Activated gamma-delta T cell (primary cell): ENCODE results near the gene TTC28.

ENCODE experiments used
- DNase-seq: peaks from one replicate; lab custom pipeline; 2025; lab: John Stamatoyannopoulos, UW

The TTC28 gene

DNA sequence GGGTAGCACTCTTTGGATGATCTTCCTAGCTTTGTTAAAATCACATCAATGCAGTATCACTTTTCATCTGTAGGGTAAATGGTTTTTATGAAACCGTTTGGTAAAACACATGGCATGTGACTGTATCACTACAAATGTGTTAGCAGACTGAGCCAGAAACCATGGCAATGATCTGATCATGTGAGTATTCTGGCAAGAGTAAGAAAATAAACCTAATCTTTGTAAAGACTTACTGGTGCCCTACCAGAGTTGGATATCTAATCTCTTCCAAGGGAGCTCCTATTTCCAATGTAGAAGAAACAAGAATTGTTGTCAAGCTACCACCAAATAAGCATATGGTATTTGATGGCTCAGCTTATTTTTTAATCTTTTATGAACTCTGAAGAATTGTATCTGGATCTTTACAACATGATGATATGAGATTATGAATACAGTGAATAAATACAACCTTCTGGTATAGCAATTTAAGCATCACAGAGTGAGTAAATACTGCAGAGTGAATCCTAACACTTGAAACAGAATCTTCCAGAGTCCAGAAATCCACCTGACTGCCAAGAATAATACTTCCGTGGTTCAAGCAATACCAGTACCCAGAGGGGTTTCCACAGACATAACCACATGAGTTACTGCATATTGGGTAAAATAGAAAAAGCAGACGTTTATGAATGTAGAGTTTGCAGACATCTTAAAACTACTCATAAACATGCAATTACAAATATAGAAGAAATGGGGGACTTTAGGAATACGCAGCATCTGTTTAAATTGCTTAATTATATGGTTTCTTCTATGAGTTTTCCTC, 238.8 kb downstream of the TTC28 start:
- no peak for DNase-seq

DNA sequence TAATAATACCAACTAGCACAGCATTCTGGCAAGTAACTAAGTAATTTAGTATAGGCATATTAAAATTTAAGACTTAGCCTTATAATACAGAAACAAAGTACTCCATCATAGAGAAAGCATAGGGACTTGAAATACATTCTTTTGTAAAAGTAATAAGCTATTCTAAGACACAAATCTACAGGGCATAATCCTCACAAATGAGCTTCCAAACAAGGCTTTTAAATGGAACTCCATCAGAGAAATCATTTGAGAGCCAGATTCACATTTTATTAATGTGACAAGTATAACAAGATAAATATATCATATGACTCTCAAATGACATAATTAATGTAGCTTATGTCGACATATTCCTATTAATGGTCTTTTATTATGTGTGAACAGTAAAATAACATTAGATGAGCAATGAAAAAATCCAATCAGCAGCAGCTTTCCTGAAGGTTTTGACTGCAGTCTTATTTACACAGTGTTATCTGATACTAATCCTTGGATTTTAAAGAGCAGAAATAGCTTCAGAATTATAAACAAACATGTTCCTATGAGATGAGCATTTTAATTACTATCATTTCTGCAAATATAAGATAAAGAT, 241.4 kb downstream of the TTC28 start:
- DNase-seq: no peak

DNA sequence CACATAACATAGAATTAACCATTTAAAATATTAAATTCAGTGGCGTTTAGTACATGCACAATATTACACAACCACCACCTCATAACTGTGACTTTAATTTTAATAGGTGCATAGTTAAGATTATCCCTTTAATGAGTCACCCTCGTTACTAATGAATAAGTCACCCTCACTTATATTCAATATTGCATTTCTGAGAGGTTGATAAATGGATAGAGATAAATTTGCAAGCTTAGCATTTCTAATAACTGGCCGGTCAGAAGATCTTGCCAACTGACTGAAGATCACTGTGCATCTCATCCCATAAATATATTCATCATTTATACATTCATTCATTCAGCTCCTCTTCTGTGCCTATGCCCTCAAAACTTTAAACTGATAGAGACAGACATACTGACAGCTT, 243.7 kb downstream of the TTC28 start:
- no peak for DNase-seq

DNA sequence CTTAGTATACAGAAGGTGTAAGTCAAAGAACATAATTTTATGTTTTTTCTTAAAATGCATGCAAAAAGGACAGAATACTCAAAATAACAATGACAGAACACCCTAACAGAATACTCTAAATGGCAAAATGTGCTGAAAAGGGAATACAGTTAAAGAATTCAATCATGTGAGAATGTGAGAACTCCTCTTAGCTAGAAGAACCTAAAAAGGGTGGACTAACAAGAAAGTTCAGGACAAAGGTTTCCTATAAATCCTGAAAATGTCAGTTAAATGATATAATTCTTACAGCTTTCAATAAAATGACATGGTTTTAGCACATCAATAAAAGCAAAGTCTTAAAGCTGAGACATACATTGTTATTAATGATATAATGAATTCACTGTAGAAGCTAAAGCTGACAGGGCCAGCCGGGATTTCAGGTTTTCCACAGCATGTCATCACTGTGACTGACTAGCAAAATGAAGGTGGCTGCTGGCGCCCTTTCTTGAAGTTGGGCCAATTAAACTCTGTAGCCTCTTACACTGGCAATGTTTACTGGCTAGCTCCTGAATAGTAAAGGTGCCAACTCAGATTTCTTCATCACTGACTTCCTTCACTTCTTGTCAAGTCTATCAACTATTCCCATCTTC, 244.4 kb downstream of the TTC28 start:
- no peak for DNase-seq

DNA sequence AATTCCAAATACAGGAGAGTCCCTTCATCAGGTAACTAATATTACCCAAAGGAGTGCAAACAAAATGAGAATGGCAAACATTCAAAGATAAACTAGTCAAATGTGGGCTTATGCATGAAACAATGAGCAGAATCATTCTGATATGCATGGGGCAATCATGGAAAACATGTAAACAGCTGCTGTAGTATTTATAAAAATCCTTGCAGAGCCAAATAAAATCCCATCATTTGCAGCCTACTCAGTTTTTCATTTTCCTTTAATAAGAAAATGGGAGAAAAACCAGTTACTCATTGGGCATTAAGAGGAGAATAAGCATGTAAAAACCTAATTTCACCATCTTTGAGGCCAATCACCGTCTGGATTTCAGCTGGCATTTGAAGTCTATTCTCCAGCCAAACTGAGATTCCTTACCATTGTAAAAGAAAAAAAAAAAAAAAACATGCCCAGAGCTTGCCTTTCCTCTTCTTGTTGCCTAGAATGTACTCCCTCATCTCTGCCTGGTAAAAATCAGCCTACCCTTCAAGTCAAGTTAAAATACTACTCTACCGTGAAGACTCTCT, 249.1 kb downstream of the TTC28 start:
- DNase-seq: no peak

DNA sequence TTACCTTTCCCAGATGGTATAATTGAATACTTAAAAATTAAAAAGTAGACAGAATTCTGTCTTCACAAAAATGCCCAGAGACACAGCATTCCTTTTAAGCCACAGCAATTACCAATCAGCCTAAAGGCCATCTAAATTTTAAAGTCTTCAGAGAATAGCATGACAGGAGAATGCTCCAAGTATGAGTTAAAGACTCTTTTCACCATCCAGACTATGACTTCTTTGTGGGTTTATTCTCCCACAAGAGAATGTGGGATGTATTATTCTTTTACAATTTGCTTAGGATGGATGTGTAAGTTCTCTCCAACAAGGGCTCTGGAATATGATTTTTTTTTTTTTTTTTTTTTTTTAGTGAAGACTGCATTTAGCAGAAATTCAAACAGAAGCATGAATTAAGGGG, 249.9 kb downstream of the TTC28 start:
- no peak for DNase-seq

DNA sequence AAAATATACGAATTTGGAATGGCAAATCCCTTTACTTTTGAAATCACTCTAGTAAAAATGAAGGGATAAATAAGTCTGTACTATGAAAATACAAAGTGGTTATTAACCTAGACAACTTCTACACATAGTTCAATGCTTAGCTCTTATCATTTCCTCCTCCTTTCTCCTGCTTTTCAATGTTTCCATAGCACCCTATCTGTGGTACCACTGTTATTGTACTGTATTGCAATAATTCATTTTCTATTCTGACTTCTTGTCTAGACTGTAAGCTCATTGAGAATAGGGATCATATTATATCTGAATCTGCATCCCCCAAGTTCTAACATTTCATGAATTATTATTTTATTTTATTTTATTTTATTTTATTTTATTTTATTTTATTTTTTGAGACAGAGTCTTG, 251.4 kb downstream of the TTC28 start:
- DNase-seq: no peak

DNA sequence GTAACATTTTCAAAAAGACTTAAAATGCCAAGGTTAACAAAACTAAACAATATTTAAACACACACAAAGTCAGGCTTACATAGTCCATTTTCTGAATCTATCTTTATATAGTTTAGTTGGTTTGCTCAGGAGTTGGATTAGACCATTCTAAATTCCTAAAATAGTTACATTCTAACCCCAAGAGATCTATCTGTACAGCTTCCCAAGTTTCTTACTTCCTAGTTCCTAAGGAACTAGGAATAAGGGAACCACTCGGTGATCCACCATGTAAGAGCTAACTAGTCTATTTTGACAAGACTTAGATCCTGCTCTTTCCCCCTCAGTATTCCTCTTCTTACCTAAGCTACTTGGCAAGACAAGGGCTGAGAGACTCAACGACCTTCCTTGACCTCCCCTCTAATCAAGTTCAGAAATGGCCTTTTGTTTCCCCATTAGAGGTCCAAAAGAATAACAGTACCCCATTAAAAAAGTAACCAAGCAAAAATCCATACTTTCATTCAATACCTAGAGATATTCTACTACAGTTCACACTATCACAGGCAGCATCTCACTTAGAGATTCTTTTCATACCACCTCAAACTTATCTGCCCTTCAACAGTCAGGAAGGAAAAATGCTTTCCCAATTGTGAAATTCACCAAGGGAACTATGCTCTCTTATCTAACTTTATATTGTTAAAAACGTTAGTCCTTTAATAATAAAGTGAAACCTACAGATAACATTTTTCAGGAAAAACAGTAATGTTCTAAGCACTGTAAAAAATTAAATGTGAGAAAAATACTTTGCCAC, 253.1 kb downstream of the TTC28 start:
- no peak for DNase-seq

DNA sequence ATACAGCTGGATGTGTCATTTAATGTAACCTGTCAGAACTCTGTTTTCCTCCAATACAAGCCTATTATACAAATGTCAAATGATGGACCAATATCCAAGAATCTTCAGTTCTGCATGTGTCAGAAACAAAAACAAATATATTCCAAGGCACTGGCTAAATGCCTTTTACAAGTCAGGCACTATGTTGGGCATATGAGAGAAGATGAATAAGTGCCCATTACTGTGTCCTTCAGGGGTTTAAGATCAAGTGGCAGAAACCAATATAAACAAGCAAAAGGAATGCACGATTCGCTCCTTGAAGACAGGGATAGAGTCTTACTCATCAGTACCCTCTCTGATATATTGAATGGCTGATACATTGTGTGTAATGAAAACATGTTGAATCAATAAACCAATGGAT, 254.4 kb downstream of the TTC28 start:
- no peak for DNase-seq

DNA sequence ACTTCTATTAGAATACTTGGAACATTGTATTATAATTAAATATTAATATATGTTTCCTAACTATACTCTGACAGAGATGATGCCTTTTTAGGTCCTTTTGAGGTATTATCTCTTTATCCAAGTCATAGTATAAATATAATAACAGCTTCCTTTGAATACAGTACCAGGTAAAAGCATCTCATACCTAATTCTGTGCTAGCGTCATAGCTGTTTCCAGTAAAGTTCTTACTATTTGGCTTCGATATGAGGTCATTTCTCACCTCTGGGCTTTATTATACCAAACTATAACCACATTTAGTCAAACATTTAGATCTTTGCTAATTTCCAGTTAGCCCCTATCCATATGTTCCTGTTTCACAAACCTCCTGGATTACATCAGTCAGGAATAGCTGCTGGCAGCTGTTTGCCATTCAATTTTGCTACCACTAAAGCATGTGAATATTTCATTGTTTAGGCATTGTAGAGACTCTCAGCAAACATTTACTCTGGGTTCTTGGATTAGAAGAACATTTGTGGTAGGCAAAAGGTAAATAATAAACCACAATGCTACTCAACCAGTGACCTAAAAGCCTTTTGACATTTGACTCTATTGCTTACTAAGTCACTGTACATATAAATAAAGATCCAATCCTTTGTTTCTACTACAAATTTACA, 255.1 kb downstream of the TTC28 start:
- DNase-seq: no peak

DNA sequence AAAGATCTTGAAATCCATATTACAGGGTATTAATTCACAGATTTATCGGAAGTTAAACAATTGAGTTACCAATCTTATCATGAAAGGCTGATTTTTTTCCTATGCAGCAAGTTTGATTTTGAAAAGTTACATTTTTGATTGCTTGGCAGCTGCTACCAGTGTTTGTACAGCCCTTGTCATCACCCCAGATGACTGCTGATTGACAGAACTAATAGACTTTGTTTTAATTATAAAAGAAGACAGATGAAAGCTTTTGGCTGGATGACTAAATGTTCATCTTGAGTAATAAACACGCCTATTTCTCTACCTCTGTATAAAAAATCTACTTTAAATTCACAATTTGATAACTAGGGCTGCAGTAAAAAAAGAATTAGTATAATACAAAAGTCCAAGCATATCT, 259.7 kb downstream of the TTC28 start:
- no peak for DNase-seq

DNA sequence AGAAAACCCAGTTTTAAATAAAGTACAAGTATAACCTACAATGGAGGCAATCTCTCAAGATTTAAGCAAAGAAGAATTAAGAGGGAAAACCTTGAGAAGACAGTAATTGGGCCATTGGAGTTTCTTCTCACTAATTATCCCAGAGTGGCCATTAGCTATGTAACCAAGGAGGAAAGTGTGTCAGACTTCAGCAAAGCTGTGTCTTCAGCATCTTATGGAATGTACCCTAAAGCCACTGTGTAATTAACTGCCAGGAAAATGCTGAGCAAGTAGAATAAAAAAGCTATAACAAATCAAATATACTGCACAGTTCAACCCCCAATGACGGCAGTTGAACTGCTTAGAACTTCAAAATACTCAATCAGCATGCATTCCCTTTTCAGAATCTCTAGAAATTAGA, 261.6 kb downstream of the TTC28 start:
- DNase-seq: no peak

DNA sequence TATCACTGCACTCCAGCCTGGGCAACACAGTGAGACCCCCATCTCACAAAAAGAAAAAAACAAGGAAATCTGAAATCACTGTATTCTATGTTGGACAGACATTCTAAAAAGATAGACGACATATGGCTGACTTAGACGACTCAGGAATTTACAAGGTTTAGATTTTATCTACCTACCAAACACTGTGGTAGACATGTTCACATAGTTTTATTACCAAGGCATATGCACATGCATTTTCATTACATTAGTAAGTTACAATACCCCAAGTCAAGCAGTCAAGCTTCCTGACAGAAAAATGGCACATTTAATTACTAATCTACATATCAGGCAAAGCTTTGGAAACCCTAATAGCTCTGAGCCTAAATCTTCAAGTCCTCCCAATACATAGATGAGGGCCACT, 262.2 kb downstream of the TTC28 start:
- DNase-seq: no peak

DNA sequence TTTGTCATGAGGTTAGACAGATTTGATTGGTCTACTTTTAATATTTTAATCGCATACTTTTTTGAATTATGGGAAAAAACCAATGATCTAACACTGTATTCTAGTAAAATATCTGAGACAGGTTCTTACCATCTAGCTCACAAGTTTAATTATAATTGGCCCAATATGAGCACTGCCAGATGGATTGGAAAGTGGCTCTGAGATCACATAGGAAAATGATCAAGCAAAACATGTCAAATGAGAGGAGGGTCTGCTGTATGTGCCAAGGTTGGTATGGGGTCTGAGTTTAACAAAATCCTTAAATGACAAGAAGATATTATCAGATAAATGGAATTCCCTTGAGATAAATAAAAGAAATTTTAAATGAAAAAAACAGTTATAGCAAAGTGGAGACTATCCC, 264.7 kb downstream of the TTC28 start:
- no peak for DNase-seq

DNA sequence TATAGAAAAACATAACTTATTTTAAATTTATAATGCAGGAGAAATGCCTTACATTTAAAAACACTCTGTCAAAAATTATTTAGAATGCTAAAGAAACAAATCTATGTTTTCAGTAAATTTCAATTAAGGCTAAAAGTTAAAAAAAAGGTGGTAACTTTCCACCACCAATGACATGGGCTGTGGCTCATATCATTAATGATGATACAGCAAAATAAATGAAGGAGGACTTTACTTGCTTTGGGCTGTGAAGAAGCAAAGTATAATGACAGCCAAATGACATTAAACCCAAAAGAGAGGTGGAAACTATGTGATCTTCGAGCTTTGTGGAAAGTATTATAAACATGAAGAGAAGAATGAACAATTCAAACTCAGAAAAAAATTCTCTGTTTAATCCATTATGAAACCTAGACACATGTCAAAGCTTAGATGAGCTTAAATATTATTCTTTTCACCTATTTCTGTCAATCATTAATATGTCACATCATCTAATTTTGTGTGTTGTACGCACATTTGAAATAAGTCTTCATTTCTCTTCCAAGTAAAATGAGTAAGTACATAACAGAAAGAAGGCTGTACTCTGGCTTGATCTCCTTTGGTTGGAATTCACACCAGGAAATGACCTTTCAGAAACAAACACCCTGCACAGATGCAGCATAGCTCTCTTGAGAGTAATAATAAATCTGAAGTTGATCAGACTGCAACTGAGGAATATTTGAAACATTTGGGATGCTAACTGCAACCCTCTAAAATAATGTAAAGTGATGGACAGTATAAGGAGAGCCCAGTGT, 265.8 kb downstream of the TTC28 start:
- no peak for DNase-seq

DNA sequence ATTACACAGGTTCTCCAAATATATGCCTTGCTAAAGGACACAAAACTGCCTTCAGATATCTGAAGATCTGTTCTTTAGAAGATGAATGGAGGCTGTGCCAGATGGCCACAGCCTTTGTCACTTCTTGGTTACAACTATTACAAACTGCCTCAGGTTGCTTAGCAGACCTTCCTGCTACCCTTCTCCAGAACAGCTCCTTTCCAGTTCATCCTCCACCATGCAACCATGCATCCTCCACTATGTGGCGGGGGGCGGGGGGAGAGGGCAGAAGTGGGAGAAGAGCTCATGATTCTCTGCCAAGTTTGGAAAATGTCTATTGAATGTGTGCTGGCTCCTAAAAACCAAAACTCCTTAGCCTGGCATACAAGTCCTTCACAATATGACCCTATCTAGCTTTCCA, 267.5 kb downstream of the TTC28 start:
- no peak for DNase-seq

DNA sequence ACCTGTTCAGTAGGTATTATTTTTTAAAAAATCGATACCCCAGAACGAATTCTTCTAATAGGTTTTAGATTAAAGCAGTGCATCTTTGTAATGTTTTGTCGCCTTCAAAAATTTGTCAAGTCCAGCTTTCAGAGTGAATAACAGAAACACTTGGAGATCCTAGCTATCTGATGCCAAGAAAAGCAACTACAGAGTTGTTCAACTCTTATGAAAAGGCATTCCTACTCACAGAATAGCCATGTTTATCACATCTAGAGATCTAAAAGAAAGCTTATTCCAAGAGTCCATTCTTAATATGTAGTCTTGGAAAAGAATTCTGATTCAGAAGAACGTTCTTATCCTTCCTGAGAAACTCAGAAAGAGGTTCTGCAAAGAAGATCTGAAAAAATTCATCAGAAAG, 268.5 kb downstream of the TTC28 start:
- no peak for DNase-seq

DNA sequence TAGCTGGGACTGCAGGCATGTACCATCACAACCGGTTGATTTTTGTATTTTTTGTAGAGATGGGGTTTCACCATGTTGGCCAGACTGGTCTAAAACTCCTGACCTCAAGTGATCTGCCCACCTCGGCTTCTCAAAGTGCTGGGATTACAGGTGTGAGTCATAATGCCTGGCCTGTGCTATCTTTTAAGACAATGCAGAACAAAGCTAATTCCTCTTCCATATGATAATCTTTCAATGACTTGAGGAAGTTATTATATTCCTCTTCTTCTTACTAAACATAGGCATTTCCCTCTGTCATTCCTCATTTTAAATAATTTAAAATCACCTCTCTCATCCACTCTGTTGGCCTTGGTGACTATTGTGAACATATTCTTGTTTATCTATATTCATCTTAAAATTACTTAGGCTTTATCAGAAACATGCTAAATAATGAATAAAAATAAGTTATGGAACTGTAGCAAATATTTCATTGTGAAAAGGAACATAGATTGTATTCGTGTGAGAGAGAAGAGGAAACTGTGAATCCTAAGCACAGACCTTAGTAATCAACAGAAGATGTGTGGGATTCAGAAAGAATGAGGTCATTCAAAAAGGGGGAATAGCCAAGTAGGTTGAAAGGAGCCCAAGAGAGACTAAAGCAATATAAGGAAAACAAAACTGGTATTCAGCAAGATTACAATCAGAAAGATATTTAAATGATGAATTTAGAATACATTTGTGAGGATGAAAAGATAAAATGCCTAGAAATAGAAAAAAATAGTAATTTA, 269.4 kb downstream of the TTC28 start:
- DNase-seq: no peak

DNA sequence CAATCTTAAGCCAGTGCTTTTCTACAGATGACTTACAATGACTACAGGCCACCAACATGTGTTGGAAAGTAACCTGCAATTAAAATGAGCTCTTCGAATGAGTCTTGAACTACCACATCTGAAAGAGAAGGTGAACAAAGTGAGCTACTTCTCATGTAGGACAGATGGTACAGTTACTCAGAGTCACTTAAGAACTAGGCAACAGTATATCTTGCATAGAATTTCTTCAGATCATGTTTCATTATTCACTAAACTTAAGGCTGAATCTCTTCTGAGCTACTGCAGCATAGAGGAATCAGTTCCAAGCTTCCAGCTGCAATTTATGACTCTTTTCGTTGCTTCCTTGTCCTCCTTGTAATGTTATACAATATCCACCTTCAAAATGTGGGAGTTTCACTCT, 270.9 kb downstream of the TTC28 start:
- no peak for DNase-seq

DNA sequence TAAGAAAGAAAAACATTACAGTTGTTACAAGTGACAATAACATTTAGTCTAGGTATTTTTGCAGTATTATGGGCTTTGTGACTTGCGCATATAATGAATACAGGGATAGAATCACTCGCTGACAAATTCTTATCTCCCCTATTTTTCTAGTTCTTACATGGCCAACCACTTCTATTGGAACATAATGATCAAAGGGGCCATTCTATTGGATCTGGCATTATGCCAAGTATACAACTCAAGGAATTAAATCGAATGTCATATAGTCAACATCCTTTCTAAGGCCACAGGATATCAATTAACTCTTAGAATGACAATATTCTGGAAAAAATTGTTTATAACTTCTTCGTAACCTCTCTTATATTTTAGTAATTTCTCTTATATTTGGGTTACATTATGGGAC, 272.0 kb downstream of the TTC28 start:
- DNase-seq: no peak
